Ovary (tissue), 9 donors: ENCODE data around the gene B3GNT7. TPM values are rescaled to one million over a fixed set of nuclear protein-coding genes. Genes with fewer than 3 reads are reported as not detected.

ENCODE experiments used
- DNase-seq, 5 donors: peaks; one replicate each; pipeline ENCODE4 v3.0.0-alpha.2; 2019 to 2020
- H3K27ac ChIP-seq, 2 donors: fragments of 200-600 bp; one replicate each; pipeline versions ENCODE4 v1.5.1 to v1.8.0; 2019 to 2022
- H3K27me3 ChIP-seq: fragments of 200-600 bp; one replicate; pipeline ENCODE4 v1.8.0; 2022
- H3K36me3 ChIP-seq: fragments of 200-600 bp; sonication (generic); one replicate; pipeline ENCODE4 v1.5.1; 2019
- H3K4me1 ChIP-seq: one replicate; pipeline ENCODE4 v1.8.1; 2013; ENCODE audit warnings: mild to moderate bottlenecking, moderate library complexity; ENCODE audit not compliant: insufficient read depth
- H3K4me3 ChIP-seq: fragments of 200-600 bp; sonication (generic); one replicate; pipeline ENCODE4 v1.5.1; 2017
- H3K9me3 ChIP-seq, 2 donors: fragments of 200-600 bp in 1 of 2; sonication (generic) in 1 of 2; one replicate each; pipeline versions ENCODE4 v1.5.1 to v1.8.1; 2013 to 2019; ENCODE audit warnings: mild to moderate bottlenecking in 1 of 2, moderate library complexity in 1 of 2
- CTCF ChIP-seq, 3 donors: fragments of 450-650 bp in 2 of 3; fragments of 200-600 bp in 1 of 3; IDR thresholded peaks; one replicate each; pipeline versions ENCODE4 v1.5.1 to v1.8.0; 2016 to 2022; ENCODE audit warnings: antibody characterized with exemption in 3 of 3, mild to moderate bottlenecking in 1 of 3
- EP300 ChIP-seq: sonication (generic); formaldehyde crosslinking; IDR thresholded peaks from one replicate; pipeline ENCODE4 v1.6.1; 2017; ENCODE audit warnings: antibody characterized with exemption
- POLR2A ChIP-seq: fragments of 450-650 bp; IDR thresholded peaks from one replicate; pipeline ENCODE4 v1.6.1; 2017; ENCODE audit warnings: antibody characterized with exemption, mild to moderate bottlenecking, moderate library complexity
- WGBS, 3 donors: extraction: QIAGEN DNeasy Blood & Tissue Kit in 1 of 3; methylation state at CpG; one replicate each; pipeline versions ENCODE4 v1.1.5 to v1.1.7; 2013 to 2017; 5-methylcytosine and 5-hydroxymethylcytosine counted together
- intact Hi-C, 4 donors: fragments of 100-400 bp; cut with DNase I; formaldehyde crosslinking; loops; one replicate each; pipeline versions ENCODE4 v1.11.0 to v1.15.1; 2022 to 2023
- polyA plus RNA-seq, 2 donors: library from polyadenylated mRNA; stranded (reverse); fragments of 200-250 nt in 1 of 2; fragments of 350-450 nt in 1 of 2; fragmentation: Illumina TruSeq in 1 of 2; extraction: RNeasy Lipid Tissue Mini Kit (QIAGEN cat#74804) in 1 of 2; gene quantifications; one replicate each; pipeline ENCODE4 v1.2.3, GENCODE V29; 2013 to 2014
- total RNA-seq, 7 donors: library from RNA; depleted of rRNA in 2 of 7; stranded (reverse); fragments of >200 nt in 2 of 7; fragmentation: NEBNext Ultra II Directional in 3 of 7; extraction: Animal tissue kit (Norgen Biotek cat#: 25700) in 3 of 7; gene quantifications; one replicate each; pipeline versions ENCODE4 v1.1.0 to v1.2.4, GENCODE V29; 2016 to 2023
- donor health status: DM: no; HTN: no; CAD: no; lungs with moderate emphysema.
- donor health status: DM: no; HTN: no; CAD: no.
- donor health status: Bipolar disorder and iron deficiency.
- donor health status: DM: yes; HTN: yes; CAD: no.
- donor health status: DM: no; HTN: no; CAD: no.
- donor health status: DM: yes; HTN: yes; CAD: no.

B3GNT7 gene
- total and polyA plus RNA-seq, 9 donors: 4.8 to 34.0 (median 24.4) TPM

GRCh38 chr2:231356466-231356844 is 39.1 kb upstream of the B3GNT7 start:
- Histone ChIP-seq H3K9me3 (no peaks in the 10 kb centered on the region), H3K4me3 (no peak overlapping the region), H3K4me1 (peaks cover 10% of the 10 kb centered on the region), H3K36me3 (no peaks in the 10 kb centered on the region), H3K27me3 (no peaks in the 10 kb centered on the region), H3K27ac (peak overlapping the region in 1 of 2 donors; percentile 76)
- DNase-seq: peak in 3 of 5 donors; percentile 16 to 40 (median 33)
- WGBS, 3 donors: 15 to 17% (median 15%) methylated on average over 5 of the region's 5 CpGs
- TF ChIP-seq POLR2A: no peak
- intact Hi-C loops: no loop called here

- intact Hi-C loops: no loop called here
- TF ChIP-seq POLR2A (no peak), EP300 (no peak), CTCF (IDR thresholded peaks at IDR 0.05) (no peak)
- H3K9me3 ChIP-seq: no peaks in the 10 kb centered on the region
- H3K4me1 ChIP-seq: peaks cover 10% of the 10 kb centered on the region
- no peak overlapping the region for H3K4me3 ChIP-seq
- H3K36me3 ChIP-seq: no peaks in the 10 kb centered on the region
- H3K27ac ChIP-seq: no peak overlapping the region
- no peaks in the 10 kb centered on the region for H3K27me3 ChIP-seq
- 85 to 87% (median 87%) methylated on average over 7 of the region's 7 CpGs for WGBS, 3 donors
- DNase-seq: peak in 2 of 5 donors; percentile 13 to 34
Observed at GRCh38 chr2:231357048-231357447, 38.5 kb upstream of the B3GNT7 start.

- no peaks in the 10 kb centered on the region for H3K36me3 ChIP-seq
- TF ChIP-seq POLR2A (no peak), CTCF (IDR thresholded peaks at IDR 0.05) (no peak), EP300 (no peak)
- H3K27me3 ChIP-seq: no peaks in the 10 kb centered on the region
- no peak overlapping the region for H3K27ac ChIP-seq
- H3K4me3 ChIP-seq: no peak overlapping the region
- intact Hi-C loops: no loop called here
- 90 to 97% (median 92%) methylated on average over 4 of the region's 4 CpGs for WGBS, 3 donors
- peaks cover 10% of the 10 kb centered on the region for H3K4me1 ChIP-seq
- no peaks in the 10 kb centered on the region for H3K9me3 ChIP-seq
- DNase-seq: peak in 1 of 5 donors; percentile 14
Observed at GRCh38 chr2:231357931-231358330, 37.6 kb upstream of the B3GNT7 start.

- Histone ChIP-seq H3K36me3 (no peaks in the 10 kb centered on the region), H3K4me3 (no peak overlapping the region), H3K4me1 (peaks cover 10% of the 10 kb centered on the region), H3K27me3 (no peaks in the 10 kb centered on the region), H3K9me3 (no peaks in the 10 kb centered on the region), H3K27ac (no peak overlapping the region)
- intact Hi-C loops: no loop called here
- peak in 2 of 5 donors; percentile 8 to 11 for DNase-seq
- no peak for TF ChIP-seq EP300
- no peak for TF ChIP-seq CTCF (IDR thresholded peaks at IDR 0.05)
- TF ChIP-seq POLR2A: no peak
- 95 to 96% (median 96%) methylated on average over 10 of the region's 10 CpGs for WGBS, 3 donors
Observed at GRCh38 chr2:231359441-231359840, 36.1 kb upstream of the B3GNT7 start.

GRCh38 chr2:231359948-231360347 is 35.6 kb upstream of the B3GNT7 start:
- WGBS, 3 donors: 96 to 97% (median 97%) methylated on average over 11 of the region's 11 CpGs

More at GRCh38 chr2:231359948-231360347, 35.6 kb upstream of the B3GNT7 start:
- Histone ChIP-seq H3K27ac (no peak overlapping the region), H3K4me3 (no peak overlapping the region), H3K27me3 (no peaks in the 10 kb centered on the region), H3K36me3 (no peaks in the 10 kb centered on the region), H3K9me3 (no peaks in the 10 kb centered on the region), H3K4me1 (peaks cover 10% of the 10 kb centered on the region)
- intact Hi-C loops: no loop called here
- DNase-seq: peak in 2 of 5 donors; percentile 5 to 21
- no peak for TF ChIP-seq POLR2A
- no peak for TF ChIP-seq CTCF (IDR thresholded peaks at IDR 0.05)
- TF ChIP-seq EP300: no peak
